Left renal cortex interstitium (tissue), 4 donors: ENCODE data around the gene ADCY10. TPM values are rescaled to one million over a fixed set of nuclear protein-coding genes. Genes with fewer than 3 reads are reported as not detected.
"Not testable (repeated sequence)": the region's sequence is repeated elsewhere in the genome, so short reads cannot be mapped to it uniquely, and the experiment has no call there.

ENCODE experiments used
- DNase-seq, 4 donors: peaks; one replicate each; pipeline ENCODE4 v3.0.0-alpha.2; 2013; ENCODE audit warnings: low read depth in 4 of 4, low spot score in 2 of 4, missing footprints in 1 of 4
- polyA plus RNA-seq, 4 donors: library from polyadenylated mRNA; unstranded; fragments of 120-200 nt; gene quantifications; one replicate each; pipeline ENCODE4 v1.2.1, GENCODE V29; 2013; ENCODE audit not compliant: insufficient read length in 4 of 4

Gene ADCY10
- polyA plus RNA-seq, 4 donors: 0.19 to 1.2 (median 0.61) TPM

DNA sequence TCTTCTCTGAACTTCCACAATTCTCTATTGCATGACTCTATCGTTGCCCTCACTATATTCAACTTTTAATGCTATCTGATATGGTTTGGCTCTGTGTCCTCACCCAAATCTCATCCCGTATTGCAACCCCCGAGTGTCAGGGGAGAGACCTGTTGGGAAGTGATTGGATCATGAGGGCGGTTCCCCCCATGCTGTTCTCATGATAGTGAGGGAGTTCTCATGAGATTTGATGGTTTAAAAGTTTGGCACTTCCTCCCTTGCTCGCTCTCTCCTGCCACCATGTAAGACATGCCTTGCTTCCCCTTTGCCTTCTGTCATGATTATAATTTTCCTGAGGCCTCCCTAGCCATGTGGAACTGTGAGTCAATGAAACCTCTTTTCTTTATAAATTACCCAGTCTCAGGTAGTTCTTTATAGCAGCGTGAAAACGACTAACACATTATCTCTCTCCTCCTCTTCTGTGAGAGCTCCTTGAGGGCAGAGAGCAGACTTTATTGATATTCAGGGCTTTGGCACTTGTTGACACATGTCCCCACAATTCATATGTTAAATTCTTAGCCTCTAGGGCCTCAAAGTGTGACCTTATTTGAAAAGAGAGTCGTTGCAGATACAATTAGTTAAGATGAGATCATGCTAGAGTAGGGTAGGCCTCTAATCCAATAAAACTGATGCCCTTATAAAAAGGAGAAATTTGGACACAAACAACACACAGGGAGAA lies 52.1 kb downstream of the ADCY10 start:
- no peak for DNase-seq

DNA sequence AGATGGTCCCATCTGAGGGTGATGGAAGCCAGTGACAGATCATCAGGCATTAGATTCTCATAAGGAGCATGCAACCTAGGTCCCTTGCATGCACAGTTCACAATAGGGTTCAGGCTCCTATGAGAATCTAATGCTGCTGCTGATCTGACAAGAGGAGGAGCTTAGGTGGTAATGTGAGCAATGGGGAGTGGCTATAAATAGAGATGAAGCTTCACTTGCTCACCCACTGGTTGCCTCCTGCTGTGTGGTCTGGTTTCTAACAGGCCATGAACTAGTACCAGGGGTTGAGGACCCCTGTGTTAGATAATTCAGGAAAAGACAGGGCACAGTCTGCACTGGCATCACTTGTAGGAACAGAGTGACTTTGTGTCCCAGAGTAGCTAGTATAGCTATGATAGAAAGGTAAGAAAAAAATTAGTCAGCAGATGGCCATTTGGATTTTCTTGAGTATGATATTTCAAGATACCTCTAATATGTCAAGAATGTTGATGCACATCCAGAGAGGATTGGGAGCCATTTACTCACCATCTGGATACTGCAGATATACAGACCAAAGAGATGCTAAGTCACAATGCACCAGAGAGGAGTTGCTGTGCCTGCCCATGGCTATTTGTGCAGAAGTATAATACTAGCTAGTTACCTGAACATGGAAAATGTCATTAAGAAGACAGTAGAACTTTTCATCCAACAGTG lies 53.6 kb downstream of the ADCY10 start:
- DNase-seq: no peak

DNA sequence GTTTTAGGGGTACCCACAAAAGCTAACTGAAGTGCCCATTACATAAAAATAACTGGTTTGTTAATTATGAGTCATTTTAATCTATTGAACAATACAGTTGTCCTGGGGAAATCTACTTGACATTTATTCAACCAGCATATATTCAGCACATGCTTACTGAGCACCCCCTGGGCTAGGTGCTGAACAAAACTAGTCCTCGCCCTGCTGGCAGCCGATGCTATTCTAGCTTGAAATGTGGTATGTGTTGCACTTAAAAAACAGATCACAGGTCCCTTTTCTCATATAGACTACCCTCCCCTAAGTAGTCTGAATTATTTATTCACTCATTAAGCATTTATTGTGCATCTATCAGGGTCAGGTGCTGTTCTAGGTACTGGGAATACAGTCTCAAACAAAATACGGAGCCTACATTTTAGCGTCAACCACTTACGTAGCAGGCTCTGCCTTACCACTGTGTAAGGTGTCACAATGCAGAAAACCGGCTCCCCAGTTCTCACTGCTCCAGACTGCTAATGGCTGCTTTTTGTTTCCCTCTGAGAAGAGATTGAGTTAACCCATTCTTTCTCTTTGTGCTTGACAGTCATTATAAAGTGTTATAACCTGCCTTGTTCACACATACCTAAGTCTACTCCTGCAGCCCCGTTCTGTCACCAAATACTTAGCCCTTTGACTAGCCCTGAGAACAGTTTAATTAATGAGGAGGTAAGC lies 57.1 kb downstream of the ADCY10 start:
- DNase-seq: no peak

DNA sequence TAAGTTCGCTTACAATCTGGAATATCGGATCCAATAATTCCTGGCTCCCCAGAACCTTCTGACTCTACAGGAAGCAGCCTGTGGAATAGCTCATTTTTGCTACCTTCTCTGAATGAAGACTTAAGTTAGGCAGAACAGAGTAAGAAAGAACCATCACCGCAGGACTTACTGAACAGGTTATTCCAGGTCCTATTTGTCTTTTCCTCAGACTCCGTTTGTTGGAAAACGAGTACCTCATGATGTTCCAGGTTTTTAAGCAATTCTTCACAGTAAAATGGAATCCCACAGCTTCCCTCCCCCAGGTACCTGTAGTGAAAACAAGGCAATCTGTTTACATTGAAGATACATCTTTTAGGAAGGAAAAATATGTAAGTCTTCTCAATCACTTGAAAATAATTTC lies 59.8 kb downstream of the ADCY10 start:
- no peak for DNase-seq

DNA sequence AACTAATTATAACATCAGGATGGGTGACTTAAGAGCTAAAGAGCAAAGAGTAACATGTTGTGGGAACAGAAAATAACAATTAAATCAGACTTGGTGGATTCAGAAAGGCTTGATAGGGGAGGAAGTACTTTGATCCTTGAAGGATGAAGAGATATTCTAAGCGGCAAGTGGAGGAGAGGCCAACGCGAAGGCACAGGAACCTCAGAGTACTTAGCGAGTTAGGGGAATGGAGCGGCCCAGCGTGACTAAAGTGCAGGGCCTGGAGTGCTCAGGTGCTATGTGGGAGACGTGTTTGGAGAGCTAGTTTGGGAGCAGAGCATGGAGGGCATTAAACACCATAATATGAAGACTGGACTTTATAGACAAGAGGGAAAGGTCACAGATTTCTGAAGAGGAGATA lies 64.3 kb downstream of the ADCY10 start:
- peak in 1 of 4 donors; percentile 2 for DNase-seq

DNA sequence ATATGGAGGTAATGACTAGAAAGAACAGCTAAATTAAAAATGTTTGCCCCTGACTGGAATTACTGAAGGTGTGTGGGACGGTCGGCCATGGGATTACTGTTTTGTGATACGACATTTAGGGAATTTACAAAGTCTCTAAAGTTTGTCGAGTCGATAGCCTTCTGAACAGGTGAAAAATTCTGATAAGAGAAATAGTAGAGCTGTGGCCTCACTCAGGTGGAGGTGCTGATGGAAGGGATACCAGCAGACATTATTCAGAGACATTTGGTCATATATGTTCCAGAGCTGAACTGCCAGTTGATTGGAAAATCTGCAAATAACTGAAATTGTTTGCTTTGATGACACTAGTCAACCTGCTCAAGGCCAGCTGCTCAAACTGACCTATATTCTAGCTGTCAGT lies 71.1 kb downstream of the ADCY10 start:
- DNase-seq: no peak

DNA sequence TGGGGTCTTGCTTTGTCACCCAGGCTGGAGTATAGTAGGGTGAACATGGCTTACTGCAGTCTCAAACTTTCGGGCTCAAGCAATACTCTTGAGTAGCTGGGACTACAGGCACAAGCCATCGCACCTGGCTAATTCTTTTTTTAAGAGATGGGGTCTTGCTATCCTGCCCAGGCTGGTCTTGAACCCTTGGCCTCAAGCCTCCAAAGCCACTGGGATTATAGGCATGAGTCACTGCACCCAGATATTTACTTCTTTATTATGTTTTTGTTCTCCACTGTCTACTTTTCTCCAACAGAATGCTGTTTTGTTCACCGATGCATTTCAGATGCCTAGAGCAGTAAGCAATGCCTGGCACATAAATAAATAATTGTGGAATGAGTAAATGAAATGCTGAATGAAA lies 72.4 kb downstream of the ADCY10 start:
- DNase-seq: no peak

DNA sequence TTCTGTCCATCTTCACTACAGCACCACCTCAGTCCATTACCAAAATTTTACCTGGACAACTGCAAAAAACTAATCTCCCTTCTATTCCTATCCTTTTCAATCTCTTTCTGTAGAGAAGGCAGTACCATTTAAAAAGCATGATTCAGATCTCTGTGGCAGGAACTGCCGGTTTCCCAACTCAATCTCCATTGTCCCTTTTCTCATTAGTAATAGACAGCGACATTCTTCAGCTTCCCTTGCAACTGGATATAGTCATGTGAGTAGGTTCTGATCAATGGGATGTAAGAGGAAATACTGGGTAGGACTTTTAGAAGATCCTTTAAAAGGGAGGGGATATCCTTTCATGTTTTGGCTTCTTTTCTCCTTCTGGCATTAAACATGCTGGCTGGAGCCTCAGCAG lies 74.9 kb downstream of the ADCY10 start:
- DNase-seq: no peak

DNA sequence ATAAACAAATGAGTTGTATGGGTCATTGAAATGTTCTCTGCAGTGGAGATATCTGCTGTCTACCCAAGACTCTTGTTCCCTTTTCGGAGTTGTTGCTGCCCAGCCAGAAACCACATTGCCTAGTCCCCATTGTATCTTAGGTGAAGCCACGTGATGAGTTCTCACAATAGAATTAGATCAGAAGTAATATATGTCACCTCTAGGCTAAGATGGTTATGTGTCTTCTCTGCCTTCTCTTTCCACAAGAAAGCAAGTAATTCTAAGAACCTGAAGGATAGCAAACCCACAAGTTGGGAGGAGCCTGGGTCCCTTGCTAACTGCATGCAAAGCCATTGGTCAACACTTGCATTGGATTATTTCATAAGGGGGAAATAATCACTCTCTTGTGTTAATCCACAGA lies 76.6 kb downstream of the ADCY10 start:
- no peak for DNase-seq

DNA sequence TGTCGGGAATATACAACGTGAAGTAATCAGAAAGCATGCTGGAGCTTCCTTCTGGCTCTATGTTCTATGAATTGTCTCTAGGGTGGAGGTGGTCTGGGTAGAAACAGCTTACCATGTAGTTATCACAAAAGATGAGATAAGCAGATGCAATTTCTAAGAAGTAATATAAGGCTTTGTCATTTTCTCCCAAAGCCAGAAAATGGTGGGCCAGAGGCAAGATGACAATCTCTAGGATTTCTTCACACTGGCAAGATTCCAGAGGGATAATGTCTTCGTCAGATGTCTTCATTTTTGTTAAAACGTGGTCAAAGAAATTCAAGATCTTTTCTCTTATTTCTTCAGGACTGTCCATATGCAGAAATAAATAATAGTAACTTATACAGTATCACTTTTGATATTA lies 77.7 kb downstream of the ADCY10 start:
- DNase-seq: no peak

DNA sequence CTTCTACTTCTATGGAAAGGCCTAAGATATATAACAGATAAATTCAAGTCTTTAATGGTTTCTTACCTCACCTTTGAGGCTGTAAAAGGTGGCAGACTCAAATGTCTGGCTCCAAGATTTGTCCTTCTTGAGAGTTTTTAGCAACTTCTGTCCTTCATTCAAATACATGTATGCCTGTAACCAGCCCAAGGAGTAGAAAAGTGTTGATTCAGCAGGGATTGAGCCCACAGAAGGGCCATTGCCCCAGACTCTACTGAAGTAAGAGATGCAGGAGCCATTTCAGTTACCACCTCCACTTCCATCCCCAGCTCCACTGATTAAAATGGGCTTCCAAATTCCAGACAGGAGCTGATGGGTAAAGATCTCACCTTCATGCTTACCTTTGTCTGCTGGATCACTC lies 80.0 kb downstream of the ADCY10 start:
- DNase-seq: no peak

DNA sequence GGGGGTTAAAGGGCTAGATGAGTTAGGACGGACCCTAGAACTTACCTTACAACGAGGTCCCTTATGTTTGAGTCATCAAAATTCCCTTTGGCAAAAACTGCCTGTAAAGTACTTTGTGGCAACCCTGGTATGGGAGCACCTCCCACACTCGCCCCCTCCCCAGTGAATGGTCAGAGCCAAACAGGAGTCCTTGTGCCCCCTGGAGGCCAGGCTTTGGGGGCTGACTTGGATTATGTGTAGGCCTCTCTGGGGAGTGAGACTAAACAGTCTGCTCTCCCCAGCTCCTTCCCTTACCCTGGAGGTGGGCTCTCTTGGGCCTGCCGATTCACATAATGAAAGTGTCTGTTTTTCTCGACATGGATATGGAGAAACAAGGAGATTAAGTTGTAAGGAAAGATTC lies 81.2 kb downstream of the ADCY10 start:
- DNase-seq: no peak

DNA sequence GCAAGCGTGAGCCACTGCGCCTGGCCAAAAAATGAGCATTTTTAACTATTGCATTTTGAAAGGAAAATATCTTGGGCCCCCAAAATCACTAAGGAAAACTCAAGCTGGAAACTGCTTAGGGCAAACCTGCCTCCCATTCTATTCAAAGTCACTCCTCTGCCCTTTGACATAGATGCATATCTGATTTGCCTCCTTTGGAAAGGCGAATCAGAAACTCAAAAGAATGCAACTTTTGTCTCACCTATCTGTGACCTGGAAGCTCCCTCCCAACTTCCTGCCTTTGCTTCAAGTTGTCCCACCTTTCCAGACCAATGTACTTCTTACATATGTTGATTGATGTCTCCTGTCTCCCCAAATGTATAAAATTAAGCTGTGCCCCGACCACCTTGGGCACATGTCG lies 83.3 kb downstream of the ADCY10 start:
- DNase-seq: not testable (repeated sequence)

DNA sequence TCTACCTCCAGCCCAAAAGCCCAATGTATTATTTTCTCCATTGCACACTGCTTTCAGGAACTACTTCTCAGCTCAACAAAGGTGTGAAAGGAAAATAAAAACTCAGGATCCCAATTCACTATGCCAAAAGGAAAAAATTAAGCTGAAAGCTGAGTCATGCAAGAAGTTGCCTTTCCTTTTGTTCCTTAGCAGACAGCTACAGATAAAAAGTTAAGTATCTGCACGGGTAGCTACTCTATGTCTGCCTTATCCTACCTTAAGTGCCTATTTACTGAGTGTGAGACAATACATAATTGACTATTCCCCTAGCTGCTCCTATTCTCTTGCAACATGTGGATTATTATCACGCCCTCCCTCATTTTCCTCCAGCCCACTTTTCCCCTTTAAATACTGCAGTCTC lies 84.1 kb downstream of the ADCY10 start:
- no peak for DNase-seq

DNA sequence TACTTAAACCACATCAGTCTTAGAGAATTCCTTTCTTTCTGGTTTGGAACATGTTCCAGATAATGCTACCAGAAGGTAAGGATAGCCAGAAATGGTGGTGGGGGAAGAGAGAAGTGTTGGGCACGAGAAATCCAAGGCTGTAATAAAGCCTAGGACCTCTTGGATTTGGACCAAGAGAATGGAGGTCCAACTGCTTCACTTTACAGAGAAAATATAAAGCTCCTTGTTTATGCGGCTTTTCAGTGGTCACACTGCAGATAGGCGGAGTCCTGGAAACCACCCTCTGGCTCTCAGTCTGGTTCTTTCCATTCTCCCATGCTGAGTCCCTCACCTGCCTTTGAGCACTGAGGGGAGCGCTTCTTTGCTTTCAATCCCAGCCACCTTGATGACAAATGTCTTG lies 87.8 kb downstream of the ADCY10 start:
- DNase-seq: no peak

DNA sequence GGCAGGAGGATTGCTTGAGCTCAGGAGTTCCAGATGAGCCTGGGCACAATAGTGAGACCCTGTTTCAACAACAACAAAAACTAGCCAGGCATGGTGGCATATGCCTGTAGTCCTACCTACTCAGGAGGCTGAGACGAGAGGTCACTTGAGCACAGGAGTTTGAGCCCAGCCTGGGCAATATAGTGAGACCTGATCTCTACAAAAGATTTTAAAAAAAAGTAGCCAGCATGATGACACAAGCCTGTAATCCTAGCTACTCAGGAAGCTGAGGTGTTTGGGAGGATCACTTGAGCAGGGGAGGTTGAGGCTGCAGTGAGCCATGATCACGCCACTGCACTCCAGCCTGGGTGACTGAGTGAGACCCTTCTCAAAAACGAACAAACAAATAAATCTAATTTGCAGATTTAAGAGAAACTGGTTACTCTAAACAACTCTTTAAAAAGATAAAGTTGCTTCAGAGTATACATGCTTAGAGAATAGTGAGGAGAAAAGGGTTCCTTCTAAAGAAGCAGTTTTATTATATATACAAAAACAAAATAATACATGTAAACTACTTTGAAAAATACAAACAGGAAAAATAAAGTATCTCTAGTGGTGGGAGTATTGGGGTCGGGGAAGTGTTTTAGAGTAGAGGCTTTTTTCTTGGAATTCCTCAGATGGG lies 88.4 kb downstream of the ADCY10 start:
- no peak for DNase-seq

DNA sequence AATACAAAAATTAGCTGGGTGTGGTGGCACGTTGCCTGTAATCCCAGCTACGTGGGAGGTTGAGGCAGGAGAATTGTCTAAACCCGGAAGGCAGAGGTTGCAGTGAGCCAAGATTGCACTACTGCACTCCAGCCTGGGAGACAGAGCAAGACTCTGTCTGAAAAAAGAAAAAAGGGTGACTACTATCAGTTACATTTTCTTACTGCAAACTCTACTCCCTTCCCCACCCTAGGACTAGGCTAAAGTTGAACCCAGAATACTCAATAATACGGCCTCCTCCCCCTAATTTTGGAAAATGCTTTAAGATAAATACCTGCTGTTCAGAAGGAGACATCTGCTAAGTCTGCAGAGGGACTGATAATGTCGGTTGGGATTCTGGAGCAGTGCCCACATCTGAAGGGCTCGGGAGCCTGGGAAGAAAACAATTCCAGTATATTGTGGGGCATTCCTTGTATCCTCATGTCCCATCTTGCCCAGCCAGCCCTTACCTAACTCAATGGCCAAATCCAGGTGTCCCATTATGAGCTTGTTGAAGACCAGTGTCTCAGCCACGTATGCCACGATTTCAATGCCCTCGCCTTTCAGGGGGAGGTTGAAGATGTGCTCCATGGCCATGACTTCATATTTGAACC lies 89.7 kb downstream of the ADCY10 start:
- DNase-seq: no peak

DNA sequence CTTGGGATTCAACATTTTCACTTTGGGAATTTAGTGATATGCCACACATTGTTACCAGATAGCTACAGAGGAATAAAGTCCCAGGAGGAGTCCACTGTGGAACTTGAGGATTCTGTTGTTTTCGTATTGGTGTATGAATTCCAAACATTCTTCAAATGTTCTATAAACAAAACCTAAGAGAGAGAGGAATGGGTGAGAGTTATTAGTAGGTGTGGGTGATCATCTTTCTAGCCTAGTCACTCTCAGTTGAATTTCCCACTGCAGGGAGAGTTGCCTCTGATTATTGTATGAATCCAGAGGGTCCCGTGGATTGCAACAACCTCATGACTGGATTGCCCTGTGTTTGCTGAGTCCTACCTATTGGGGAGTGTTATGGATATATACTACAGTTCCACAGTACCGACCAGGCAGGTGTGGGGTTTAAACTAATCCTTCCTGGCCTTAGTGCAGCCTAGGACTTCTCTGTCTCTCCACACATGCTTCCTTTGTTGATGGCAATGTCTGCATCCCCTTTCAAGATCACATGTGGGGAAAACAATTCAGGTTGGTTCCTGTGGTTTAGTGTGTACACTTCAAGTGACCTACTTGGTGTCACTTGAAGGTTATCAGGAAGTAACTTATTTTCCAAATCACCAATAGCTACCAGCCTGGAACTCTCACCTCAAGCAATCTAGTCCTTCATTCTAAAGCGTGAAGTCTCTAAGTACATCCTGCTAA lies 91.8 kb downstream of the ADCY10 start:
- no peak for DNase-seq

DNA sequence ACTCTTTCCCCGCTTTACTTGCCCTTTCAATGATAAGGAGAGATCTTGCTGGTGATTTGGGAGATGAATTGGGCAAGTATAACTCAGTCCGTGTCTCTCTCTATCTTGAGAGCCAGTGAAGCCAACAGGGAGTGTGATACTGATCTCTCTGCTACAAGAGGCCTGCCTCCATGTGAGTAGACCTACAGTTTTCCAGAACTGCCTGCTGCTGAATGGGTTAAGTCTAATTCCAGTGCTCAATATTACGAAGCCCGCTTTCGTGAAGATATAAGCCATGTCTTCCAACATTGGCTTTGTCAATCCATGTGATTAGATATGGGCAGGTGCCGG lies 92.6 kb downstream of the ADCY10 start:
- no peak for DNase-seq

DNA sequence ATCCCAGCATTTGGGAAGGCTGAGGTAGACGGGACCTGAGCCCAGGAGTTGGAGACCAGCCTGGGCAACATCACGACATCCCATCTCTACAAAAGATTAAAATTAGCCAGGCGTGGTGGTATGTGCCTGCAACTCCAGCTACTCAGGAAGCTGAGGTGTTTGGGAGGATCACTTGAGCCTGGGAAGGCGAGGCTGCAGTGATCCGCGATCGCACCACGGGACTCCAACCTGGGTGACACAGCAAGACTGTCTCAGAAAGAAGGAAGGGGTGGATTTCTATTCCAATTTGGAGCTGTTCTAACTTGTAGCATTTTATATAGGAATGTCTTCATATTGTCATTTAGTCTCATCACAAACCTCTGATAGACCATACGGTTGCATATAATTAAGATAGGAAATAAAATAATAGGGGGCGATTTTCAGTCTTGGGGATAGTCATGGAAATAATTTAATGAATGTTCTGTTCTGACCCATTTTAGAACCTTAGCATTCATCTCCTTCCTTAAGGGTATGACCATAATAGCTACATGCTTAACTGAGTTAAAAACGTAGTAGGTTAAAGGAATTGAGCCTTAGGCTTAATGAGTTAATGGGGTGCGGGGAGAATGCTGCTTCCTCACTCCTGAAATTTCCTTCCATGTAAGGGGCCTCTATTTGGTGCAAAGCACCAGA lies 93.1 kb downstream of the ADCY10 start:
- no peak for DNase-seq
